Skeletal muscle cell (primary cell): ENCODE data around the gene HNRNPH1.

Experiments
- DNase-seq: peaks from one replicate; pipeline ENCODE4 v3.0.0-alpha.2; 2010; ENCODE audit warnings: low read depth
- H3K4me3 ChIP-seq: 2 replicates; pipeline ENCODE4 v1.5.1; 2011; ENCODE audit warnings: low read depth, mild to moderate bottlenecking, control low read depth, low read length, moderate library complexity

The HNRNPH1 gene

GRCh38 chr5:179607160-179607931, 16.1 kb downstream of the HNRNPH1 start:
- no peak for DNase-seq
- H3K4me3 ChIP-seq: no peak overlapping the region

- DNase-seq: no peak
- H3K4me3 ChIP-seq: no peak overlapping the region
Observed at GRCh38 chr5:179606910-179607159, 16.6 kb downstream of the HNRNPH1 start.

GRCh38 chr5:179606071-179606909, 17.2 kb downstream of the HNRNPH1 start:
- no peak for DNase-seq
- no peak overlapping the region for H3K4me3 ChIP-seq

GRCh38 chr5:179605026-179605833, 18.2 kb downstream of the HNRNPH1 start:
- DNase-seq: no peak

GRCh38 chr5:179603308-179603707, 20.2 kb downstream of the HNRNPH1 start:
- DNase-seq: no peak
- H3K4me3 ChIP-seq: no peak overlapping the region

More at GRCh38 chr5:179605026-179605833, 18.2 kb downstream of the HNRNPH1 start:
- no peak overlapping the region for H3K4me3 ChIP-seq

- DNase-seq: no peak
- H3K4me3 ChIP-seq: no peak overlapping the region
Observed at GRCh38 chr5:179601871-179602625, 21.4 kb downstream of the HNRNPH1 start.

GRCh38 chr5:179599973-179600372, 23.5 kb downstream of the HNRNPH1 start:
- no peak overlapping the region for H3K4me3 ChIP-seq
- DNase-seq: no peak

- no peak overlapping the region for H3K4me3 ChIP-seq
- DNase-seq: no peak
Observed at GRCh38 chr5:179599566-179599965, 23.9 kb downstream of the HNRNPH1 start.

GRCh38 chr5:179599100-179599499, 24.4 kb downstream of the HNRNPH1 start:
- no peak for DNase-seq
- no peak overlapping the region for H3K4me3 ChIP-seq

- no peak for DNase-seq
- no peak overlapping the region for H3K4me3 ChIP-seq
Observed at GRCh38 chr5:179596421-179596820, 27.1 kb downstream of the HNRNPH1 start.

- no peak overlapping the region for H3K4me3 ChIP-seq
Observed at GRCh38 chr5:179595916-179596315, 27.6 kb downstream of the HNRNPH1 start.

GRCh38 chr5:179588166-179588565, 35.3 kb downstream of the HNRNPH1 start:
- DNase-seq: no peak

More at GRCh38 chr5:179595916-179596315, 27.6 kb downstream of the HNRNPH1 start:
- no peak for DNase-seq

GRCh38 chr5:179585941-179586401, 37.5 kb downstream of the HNRNPH1 start:
- H3K4me3 ChIP-seq: no peak overlapping the region

More at GRCh38 chr5:179588166-179588565, 35.3 kb downstream of the HNRNPH1 start:
- H3K4me3 ChIP-seq: no peak overlapping the region

GRCh38 chr5:179577286-179577960, 46.0 kb downstream of the HNRNPH1 start:
- no peak for DNase-seq
- H3K4me3 ChIP-seq: no peak overlapping the region

More at GRCh38 chr5:179585941-179586401, 37.5 kb downstream of the HNRNPH1 start:
- no peak for DNase-seq

- no peak overlapping the region for H3K4me3 ChIP-seq
- no peak for DNase-seq
Observed at GRCh38 chr5:179572386-179572785, 51.1 kb downstream of the HNRNPH1 start.

- no peak overlapping the region for H3K4me3 ChIP-seq
- no peak for DNase-seq
Observed at GRCh38 chr5:179568721-179569120, 54.8 kb downstream of the HNRNPH1 start.

GRCh38 chr5:179564526-179564925, 58.9 kb downstream of the HNRNPH1 start:
- no peak overlapping the region for H3K4me3 ChIP-seq
- DNase-seq: no peak
